ENCODE results near the gene PTH1R.
A peak's percentile ranks its signal among the peaks of the same experiment; 100 is the strongest.

Gene PTH1R

DNA sequence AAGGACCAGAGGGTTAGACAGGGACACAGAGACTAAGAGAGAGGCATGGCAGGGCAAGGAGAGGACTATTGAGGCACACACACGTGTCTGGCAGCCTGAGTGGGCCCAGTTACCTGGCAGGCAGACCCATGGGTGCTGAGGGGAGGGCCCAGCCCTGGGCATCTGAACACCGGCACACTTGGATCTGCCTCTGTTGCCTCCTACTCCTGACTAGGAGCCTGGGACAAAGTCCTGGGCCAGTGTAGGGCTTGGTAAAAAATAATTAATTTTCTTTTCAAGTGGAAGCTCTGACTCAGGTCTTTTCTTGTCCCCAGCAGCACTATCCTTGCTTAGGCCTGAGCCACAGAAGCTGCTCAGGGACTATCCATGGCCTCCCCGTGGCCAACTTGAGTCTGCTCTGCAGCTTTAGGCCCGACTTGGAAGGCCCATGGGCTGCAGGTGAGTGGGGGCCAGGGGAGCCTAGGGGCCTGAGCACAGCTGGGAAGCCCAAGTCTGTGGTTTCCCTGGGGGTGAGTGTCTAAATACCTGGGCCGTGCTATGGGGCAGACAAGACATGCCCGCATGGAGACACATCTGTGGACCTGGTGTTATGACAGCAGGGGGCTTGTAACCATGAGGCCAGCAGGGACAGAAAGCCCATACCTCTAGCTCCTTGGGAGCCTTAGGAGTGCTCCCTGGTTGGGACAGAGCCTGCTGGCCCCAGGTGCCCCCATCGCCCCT lies at the start of gene PTH1R:
TSS of gene PTH1R (plus strand) at position 316 of the 720 bp plus-strand sequence. CDS start 5,839 bp downstream, outside the sequence.
- DNase-seq (ENCODE audit: low read depth in 3 of 3) = no peak

DNA sequence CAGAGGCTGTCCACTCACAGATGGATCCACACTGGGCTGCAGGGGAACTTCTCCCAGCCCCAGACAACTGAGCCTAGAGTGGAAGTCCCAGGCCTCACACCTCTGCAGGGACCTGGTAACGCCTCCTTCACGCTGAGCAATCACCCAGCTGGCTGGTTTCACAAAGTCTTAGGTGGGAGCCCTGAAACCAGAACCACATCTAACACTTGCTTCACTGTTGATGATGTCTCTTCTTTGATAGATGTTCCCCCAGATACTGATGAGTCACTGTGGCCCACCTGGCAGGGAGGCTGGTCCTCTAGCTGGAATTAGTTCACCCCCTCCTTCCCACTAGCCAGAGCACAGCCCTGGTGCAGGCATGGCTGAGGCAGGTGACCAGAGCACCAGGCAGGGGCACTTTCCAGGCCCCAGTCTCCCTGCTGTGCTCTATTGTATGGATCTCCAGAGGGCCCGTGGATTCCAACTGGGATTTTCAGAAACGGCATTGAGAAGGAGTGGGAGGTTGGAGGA lies 47.8 kb upstream of the PTH1R start:
- DNase-seq (ENCODE audit: low read depth in 3 of 3) = no peak

DNA sequence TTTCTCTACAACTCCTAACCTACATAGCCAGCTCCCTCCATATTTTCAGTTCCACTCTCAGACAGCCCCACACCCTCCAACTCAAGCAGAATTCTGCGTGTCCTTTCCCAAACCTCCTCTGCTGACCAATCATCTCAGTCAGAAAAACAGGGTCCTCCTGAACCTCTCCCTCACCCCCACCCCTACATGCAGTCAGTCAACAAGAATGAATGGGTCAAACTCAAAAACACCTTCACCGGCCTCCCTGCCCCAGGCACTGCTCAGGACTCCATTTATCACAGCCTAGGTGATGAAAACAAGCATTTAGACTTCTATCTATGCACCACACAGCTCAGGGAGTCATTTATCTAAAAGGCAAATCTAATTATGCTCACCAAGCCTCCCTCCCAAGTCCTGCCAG lies 46.7 kb upstream of the PTH1R start:
- DNase-seq (ENCODE audit: low read depth in 3 of 3) = no peak

DNA sequence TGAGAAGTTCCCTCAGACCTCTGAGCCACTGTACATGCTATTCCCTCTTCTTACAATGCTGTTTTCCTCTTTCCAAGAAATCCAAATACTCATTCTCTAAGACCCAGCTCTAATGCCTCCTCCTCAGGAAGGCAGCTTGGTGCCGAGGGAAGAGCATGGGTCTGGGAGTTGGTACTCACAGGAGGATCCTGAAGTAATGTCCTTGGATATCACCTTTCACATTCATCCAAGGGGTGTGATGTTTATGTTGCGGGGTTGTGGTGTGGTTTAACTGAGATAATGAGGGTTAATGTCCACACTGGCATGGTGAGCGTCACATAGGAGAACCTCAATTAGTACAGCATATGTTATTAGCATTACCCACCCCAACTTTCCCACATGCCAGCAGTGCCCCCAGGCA lies 46.2 kb upstream of the PTH1R start:
- no peak for DNase-seq (ENCODE audit: low read depth in 3 of 3)

DNA sequence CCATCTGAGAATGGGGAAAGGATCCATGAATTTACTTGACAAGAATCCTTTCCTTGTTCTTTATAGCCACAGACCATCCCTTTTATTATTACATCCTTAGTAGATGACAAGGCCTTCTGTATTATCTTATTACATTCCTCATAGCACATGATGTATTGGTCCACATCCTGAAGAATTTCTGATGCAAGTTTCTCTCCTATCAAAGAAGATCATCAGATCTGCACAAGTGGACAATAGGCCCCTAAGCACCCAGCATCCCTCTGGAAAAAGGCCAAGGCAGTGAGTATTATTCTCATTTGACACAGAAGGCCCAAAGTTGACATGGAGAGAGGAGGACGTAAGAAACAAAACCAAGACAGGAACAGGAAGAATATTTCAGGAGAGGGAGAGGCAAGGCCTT lies 45.7 kb upstream of the PTH1R start:
- DNase-seq (ENCODE audit: low read depth in 3 of 3) = no peak

DNA sequence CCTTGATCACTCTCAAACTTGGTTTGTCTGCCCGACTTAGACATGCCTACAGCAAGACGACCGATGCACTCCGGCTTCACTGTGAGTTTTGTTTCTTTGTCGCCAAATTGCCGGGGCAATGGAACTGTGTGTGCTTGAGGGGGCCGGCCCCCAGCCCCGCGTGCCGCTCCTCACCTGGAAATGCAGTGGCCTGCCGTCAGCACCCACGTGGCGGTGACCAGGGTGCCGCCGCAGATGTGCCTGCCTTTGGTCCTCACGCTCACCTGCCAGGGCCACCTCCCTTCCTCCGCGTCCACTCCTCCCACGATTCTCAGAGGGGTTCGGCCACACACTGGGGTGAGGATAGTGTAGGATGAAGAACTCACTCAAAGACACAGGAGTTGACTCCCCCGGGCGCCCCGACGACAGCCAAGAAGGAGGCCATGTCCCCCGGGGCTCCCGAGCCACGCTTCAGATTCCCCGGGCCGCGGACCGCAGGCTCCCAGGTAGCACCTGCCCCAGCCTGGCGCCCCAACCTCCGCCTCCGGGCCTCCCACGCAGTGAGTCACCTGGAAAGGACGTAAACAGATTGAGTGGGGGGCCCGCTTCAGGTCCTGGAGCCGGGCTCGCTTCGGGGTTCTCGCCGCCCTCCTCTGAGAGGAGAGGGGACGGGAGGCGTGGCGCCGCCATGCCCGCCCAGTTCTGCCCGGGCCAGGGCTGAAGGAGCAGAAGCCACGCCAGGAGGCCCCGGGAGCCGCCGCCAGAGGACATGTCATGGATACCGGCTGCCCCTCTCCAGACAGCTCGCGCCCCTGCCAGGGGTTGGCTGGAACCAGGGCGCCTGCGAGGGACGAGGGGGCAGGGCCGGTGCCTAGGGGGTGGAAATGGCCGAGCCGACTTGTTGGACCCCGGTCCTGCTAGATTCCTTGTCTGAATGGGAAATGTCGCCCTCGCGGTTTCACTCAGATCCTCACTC lies 43.9 kb upstream of the PTH1R start:
- no peak for DNase-seq (ENCODE audit: low read depth in 3 of 3)

DNA sequence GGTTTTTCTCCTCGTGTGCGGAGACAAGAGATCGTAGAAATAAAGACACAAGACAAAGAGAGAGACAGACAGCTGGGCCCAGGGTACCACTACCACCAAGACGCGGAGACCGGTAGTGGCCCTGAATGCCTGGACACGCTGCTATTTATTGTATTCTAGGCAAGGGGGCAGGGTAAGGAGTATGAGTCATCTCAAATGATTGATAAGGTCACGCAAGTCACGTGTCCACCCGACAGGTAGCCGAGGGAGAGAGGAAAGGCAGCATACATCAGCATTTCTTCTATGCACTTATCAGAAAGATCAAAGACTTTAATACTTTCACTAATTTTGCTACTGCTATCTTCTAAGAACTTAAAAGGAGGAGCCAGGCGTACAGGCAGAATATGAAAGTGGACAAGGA lies 42.5 kb upstream of the PTH1R start:
- no peak for DNase-seq (ENCODE audit: low read depth in 3 of 3)

DNA sequence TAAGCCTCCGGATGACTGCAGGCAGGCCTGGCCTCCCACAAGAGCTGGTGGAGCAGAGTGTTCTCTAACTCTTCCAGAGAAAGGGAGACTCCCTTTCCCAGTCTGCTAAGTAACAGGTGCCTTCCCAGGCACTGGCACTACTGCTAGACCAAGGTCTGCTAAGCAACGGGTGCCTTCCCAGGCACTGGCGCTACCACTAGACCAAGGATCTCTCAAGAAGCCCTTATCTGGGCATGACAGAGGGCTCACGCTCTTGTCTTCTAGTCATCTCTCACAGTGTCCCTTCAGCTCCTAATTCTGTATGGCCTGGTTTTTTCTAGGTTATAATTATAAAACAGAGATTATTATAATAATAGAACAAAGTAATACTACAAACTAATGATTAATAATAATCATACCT lies 42.0 kb upstream of the PTH1R start:
- no peak for DNase-seq (ENCODE audit: low read depth in 3 of 3)

DNA sequence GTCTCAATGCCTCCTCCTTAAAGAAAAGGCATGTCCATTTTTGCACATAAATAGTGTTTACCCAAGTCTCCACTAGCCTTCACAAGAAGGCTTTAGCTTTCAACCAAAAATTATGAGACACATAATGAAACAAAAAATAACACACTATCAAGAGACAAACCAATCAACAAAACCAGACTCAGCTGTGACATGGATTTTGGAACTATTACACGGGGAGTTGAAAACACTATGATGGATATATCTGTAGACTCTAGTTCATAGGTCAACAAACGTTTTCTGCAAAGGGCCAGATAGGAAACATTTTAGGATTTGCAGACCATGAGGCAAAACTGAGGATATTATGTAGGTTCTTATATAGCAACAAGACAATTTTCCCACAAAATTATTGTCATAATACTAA lies 39.2 kb upstream of the PTH1R start:
- no peak for DNase-seq (ENCODE audit: low read depth in 3 of 3)

DNA sequence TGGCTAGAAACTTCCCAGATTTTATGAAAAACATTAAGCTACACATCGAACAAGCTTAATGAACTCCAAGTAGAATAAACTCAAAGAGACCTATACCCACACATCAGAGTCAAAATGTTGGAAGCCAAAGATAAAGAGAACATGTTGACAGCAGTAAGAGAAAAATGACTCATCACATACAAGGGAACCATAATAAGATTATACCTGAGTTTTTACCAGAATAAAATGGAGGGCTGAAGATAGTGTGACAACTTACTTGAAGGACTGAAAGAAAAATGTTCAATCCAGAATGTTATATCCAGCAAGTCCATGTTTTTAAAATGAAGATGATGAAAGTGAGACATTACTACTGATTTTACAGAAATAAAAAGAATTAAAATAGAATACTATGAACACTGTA lies 37.0 kb upstream of the PTH1R start:
- DNase-seq (ENCODE audit: low read depth in 3 of 3) = no peak

DNA sequence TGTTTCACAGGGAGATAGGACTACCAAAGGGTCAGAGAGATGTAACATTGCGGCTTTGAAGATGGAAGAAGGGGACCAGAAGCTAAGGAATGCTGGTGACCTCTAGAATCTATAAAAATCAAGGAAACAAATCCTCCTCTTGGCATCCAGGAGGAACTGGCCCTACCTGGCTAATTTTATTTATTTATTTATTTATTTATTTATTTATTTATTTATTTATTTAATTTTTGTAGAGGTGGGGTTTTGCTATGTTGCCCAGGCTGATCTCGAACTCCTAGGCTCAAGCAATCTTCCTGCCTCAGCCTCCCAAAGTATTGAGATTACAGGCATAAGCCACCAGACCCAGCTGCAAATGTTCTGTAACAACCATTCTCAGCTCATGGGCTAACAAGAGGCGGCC lies 34.0 kb upstream of the PTH1R start:
- DNase-seq (ENCODE audit: low read depth in 3 of 3) = no peak

DNA sequence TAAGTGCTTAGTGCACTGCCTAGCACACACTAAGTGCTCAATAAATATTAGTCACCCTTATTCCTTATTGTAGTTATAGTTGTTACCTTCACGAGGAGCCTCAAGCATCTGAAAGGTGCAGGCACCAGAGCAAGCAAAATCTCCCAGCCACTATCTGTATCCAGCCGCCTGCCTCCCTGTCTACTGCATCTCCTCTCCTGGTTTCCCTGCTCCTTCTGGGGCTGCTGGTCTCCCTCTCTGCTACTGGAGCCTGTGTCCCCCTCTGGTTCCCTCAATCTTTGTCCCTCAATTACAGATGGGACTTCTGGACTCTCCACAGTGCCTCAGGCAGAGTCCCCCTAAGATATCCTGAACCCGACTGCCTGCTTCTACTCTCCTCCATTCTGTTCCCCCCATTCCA lies 33.1 kb upstream of the PTH1R start:
- DNase-seq (ENCODE audit: low read depth in 3 of 3) = no peak

DNA sequence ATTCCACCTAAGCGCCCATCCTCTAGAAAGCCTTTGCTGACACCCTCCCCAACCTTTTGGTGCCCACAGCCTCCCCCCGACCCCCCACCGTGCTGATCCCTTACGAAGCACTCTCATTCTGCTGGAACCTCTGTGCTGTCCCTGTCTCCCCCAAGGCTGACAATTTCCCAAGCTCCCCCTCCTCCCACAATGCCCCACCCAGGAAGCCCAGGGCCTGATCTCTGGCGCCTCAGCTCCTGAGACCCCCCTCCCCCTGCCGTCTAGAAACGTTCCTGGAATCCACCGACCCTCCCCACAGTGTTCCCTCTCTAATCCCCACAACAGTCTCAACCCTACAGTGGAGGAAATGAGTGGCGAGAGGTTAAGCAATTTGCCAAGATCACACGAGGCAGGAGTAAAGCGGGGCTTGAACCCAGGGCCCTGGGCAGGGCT lies 32.6 kb upstream of the PTH1R start:
- no peak for DNase-seq (ENCODE audit: low read depth in 3 of 3)

DNA sequence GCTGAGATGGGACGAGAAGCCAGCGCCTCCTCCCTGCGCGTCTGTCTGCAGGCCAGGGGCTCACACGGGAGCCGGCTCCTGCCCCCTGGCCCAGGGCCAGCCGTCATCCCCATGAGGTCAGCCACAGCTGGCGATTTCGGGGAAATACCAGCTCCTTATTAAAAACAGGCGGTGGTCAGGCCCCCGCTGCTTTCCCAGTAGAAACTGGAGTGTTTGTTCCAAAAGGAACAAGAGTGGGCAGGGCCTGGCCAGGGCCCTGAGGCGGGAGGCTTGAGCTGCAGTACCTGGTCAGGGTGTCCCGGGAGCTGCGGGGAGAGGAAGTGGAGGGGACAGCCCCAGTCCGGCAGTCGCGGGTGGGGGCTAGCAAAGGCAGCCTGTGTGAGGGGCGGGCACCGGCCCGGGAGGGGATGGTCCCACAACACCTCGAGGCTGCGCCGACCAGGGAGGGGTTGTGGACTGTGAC lies 32.1 kb upstream of the PTH1R start:
- DNase-seq (ENCODE audit: low read depth in 3 of 3) = no peak

DNA sequence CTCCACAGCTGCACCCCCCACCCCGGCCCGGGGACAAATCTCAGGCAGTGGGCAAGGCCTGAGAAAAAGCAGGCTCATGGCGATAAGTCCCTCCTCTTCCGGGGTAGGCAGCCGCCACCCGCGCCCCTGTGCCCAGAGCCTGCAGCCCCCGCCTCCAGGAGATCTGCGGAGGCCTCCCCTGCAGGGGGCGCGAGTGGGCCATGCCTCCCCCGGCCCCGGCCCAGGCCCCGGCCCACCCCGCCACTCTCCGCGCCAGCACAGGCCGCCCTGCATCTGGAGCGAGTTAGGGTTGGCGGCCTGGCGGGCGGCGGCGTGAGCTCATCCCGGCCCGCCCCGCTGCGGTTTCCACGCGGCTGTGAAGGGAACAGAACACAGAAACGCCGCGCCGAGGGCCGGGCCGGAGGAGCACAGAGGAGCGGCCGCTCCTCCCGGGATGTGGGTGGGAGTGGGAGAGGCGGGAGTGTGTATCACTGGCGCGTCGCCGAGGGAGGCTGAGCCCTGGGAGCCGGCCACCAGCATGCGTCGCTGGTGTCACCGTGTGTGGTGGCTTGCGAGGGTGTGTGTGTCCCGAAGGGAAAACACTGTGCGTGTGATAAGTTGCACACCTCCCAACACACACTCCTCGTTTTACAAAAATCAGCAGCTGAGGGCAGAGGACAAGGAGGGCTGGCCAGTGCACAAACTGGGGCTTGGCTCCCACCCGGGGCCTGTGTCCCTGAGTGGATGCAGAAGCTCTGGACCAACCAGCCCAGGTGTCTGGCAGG lies 31.5 kb upstream of the PTH1R start:
- peak; percentile 47 to 59 (median 58) for DNase-seq (ENCODE audit: low read depth in 3 of 3)

DNA sequence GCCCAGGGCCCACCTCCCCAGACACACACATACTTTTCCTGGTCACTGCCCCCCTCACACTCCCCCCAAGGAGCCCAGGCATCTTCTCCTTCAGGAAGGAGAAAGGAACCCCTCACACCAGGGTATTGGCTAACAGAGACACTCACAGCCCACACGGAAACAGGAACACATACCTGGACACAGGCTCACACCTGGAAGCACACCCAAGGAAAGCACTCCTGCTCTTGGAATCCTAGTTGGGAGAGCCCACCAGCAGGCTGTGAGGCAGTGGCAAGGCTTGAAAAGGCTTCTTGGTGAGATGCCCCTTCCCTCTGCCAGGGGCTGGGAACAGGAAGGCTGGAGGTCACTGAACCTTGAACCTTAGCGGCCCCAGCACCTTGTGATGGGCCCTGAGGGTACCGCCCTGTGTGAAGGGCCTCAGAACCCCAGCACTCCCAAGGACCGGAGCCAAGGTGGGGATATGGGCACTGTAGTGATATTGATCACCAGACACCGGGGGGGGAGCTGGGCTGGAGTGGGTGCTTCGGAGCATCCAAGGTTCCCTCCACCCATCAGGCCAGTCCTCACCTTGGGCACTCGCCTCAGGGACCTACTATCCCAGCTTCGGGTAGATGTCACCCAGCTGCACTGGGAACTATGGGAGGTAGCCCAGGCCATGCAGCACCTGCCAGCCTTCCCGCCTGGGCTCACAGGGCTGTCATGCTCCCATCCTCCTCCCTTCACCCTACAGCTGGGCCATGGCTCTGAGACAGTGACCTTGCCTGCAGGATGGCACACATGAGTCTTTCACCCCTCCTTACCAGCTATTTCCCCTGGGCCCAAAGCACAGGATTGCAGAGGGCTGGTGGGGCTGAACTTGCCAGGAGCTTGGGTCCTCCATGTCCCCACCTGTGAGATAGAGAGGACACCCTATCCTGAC lies 30.6 kb upstream of the PTH1R start:
- no peak for DNase-seq (ENCODE audit: low read depth in 3 of 3)

DNA sequence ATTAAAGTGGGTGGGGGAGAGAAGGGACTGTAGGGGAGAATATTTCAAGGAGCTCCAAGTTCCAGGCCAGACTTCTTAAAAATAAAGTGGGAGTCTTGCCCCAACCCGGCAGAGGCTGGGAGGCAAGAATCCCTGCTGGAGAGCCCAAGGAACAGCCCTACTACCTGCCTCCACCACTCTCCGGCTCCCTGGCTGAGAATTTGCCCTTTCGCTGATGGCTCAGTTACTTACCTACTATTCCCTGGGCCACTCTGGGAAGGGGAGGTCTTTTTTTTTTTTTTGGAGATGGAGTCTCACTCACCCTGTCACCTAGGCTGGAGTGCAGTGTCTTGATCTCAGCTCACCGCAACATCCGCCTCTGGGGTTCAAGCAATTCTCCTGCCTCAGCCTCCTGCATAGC lies 29.8 kb upstream of the PTH1R start:
- DNase-seq (ENCODE audit: low read depth in 3 of 3) = no peak

DNA sequence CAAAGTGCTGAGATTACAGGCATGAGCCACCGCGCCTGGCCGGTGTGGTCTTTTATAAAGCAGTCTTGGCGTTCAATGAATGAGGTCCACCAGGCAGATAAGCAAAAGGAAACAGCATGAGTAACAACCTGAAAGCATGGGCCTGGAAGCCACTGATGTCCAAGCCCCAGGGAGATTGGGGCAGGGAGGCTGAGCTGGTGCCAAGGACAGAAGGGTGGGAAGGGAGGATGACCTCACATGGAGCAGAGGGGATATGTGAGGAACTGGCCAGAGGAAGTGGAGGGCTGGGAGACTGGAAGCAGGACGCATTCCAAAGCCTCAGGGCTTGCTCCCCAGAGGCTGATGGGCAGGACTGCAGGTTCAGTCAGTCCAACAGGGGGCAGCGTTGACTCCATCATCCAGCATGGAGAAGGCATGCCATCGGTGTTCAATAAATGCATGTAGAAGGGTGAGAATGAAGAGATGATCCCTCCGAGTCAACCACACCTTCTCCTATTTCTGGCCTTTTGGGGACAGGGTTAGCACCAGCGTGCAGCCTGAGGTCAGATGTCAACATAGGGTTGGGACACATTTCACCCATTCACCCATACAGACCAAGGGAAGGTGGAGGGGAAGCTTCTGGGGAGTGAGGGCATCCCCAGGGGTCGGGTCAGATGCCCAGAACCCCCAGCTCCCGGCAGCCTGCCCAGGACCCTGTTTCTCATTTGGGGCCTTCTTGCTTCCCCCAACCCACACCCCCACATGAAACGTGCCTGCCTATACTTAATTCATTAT lies 29.1 kb upstream of the PTH1R start:
- DNase-seq (ENCODE audit: low read depth in 3 of 3) = no peak

DNA sequence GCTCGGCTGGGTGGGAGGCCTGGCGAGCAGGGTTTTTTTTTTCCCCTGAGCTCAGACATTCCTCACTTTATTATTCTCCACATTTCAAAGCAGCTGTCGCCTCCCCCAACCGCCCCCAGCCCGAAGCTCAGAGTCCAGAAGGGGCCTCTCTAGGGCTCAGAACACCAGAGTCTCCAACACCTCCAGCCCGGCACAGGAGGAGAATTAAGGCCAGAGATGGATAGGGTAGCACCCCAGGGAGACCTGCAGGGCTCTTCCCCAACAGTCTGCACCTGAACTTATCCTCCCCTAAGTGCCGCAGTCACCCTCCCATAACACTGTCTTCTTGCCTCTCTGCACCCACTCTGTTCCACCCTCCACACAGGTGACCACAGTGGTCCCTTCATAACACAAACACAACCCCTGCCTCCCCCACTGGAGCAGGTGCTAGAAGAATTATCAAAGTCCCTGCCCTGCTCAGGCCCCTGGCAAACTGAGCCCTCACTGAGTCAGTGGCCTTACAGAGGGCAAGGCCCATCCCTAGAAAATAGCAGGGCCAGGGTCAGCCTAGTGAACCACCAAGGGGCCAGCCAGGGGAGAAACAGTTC lies 28.4 kb upstream of the PTH1R start:
- DNase-seq (ENCODE audit: low read depth in 3 of 3) = no peak
